ENCODE measurements around the gene FCRL2. TPM values are rescaled to one million over a fixed set of nuclear protein-coding genes. Genes with fewer than 3 reads are reported as not detected.

The FCRL2 gene
- total RNA-seq = not detected

- no peak within 1 kb of the TSS for H3K4me3 Mint-ChIP-seq
- no peak for DNase-seq
- H3K27ac Mint-ChIP-seq = no peak within 1 kb of the TSS
- H3K27me3 Mint-ChIP-seq (ENCODE audit: low read depth) = peaks cover 6% of the 10 kb centered on the region
- intact Hi-C loops (cut with micrococcal nuclease) = no loop called here
- no peaks in the 10 kb centered on the region for H3K9me3 Mint-ChIP-seq
- no peaks in the 10 kb centered on the region for H3K4me1 Mint-ChIP-seq (ENCODE audit: low read depth)
- H3K36me3 Mint-ChIP-seq (ENCODE audit: low read depth) = no peaks in the 10 kb centered on the region
- CTCF ChIA-PET = no interaction called here
These were observed at the start of gene FCRL2 for GRCh38 chr1:157776971-157777391. FCRL2 (minus strand) TSS chr1:157777132; CDS start chr1:157777073, 59 bp downstream.

- peaks cover 5% of the 10 kb centered on the region for H3K27me3 Mint-ChIP-seq (ENCODE audit: low read depth)
- no peaks in the 10 kb centered on the region for H3K9me3 Mint-ChIP-seq
- CTCF ChIA-PET = no interaction called here
- no peaks in the 10 kb centered on the region for H3K36me3 Mint-ChIP-seq (ENCODE audit: low read depth)
- no peak overlapping the region for H3K4me3 Mint-ChIP-seq
- DNase-seq = no peak
- intact Hi-C loops (cut with micrococcal nuclease) = no loop called here
- no peak overlapping the region for H3K27ac Mint-ChIP-seq
- H3K4me1 Mint-ChIP-seq (ENCODE audit: low read depth) = no peaks in the 10 kb centered on the region
These were observed 43.4 kb upstream of the FCRL2 start for GRCh38 chr1:157820299-157820698.

GRCh38 chr1:157819896-157820295 is 43.0 kb upstream of the FCRL2 start, which contains the start of gene FCRL1:
FCRL1 (minus strand) TSS chr1:157820120; CDS start chr1:157820037, 83 bp downstream.
- no peak within 1 kb of the TSS for H3K27ac Mint-ChIP-seq
- H3K9me3 Mint-ChIP-seq = peaks cover under 1% of the 10 kb centered on the region
- no peaks in the 10 kb centered on the region for H3K4me1 Mint-ChIP-seq (ENCODE audit: low read depth)
- CTCF ChIA-PET = no interaction called here
- H3K27me3 Mint-ChIP-seq (ENCODE audit: low read depth) = peaks cover 6% of the 10 kb centered on the region
- H3K4me3 Mint-ChIP-seq = no peak within 1 kb of the TSS
- no peak for DNase-seq
- intact Hi-C loops (cut with micrococcal nuclease) = no loop called here
- H3K36me3 Mint-ChIP-seq (ENCODE audit: low read depth) = no peaks in the 10 kb centered on the region

- no peak overlapping the region for H3K4me3 Mint-ChIP-seq
- H3K27me3 Mint-ChIP-seq (ENCODE audit: low read depth) = peaks cover 7% of the 10 kb centered on the region
- CTCF ChIA-PET = no interaction called here
- no peak for DNase-seq
- no peaks in the 10 kb centered on the region for H3K4me1 Mint-ChIP-seq (ENCODE audit: low read depth)
- intact Hi-C loops (cut with micrococcal nuclease) = no loop called here
- no peak overlapping the region for H3K27ac Mint-ChIP-seq
- H3K9me3 Mint-ChIP-seq = peaks cover 2% of the 10 kb centered on the region
- no peaks in the 10 kb centered on the region for H3K36me3 Mint-ChIP-seq (ENCODE audit: low read depth)
These were observed 42.3 kb upstream of the FCRL2 start for GRCh38 chr1:157819215-157819614.

GRCh38 chr1:157813269-157813668 is 36.3 kb upstream of the FCRL2 start:
- intact Hi-C loops (cut with micrococcal nuclease) = no loop called here
- Mint-ChIP-seq H3K36me3 (ENCODE audit: low read depth) (no peaks in the 10 kb centered on the region), H3K9me3 (peaks cover 18% of the 10 kb centered on the region), H3K27ac (no peak overlapping the region), H3K27me3 (ENCODE audit: low read depth) (peaks cover 7% of the 10 kb centered on the region), H3K4me1 (ENCODE audit: low read depth) (no peaks in the 10 kb centered on the region), H3K4me3 (no peak overlapping the region)
- DNase-seq = no peak
- CTCF ChIA-PET = no interaction called here

GRCh38 chr1:157806431-157807149 is 29.7 kb upstream of the FCRL2 start:
- intact Hi-C loops (cut with micrococcal nuclease) = no loop called here
- Mint-ChIP-seq H3K27me3 (ENCODE audit: low read depth) (peaks cover 4% of the 10 kb centered on the region), H3K4me1 (ENCODE audit: low read depth) (no peaks in the 10 kb centered on the region), H3K9me3 (no peaks in the 10 kb centered on the region), H3K36me3 (ENCODE audit: low read depth) (no peaks in the 10 kb centered on the region), H3K4me3 (no peak overlapping the region), H3K27ac (no peak overlapping the region)
- CTCF ChIA-PET = no interaction called here
- no peak for DNase-seq

GRCh38 chr1:157803851-157804250 is 26.9 kb upstream of the FCRL2 start:
- Mint-ChIP-seq H3K4me3 (no peak overlapping the region), H3K27ac (no peak overlapping the region), H3K9me3 (no peaks in the 10 kb centered on the region), H3K27me3 (ENCODE audit: low read depth) (peaks cover 4% of the 10 kb centered on the region), H3K4me1 (ENCODE audit: low read depth) (no peaks in the 10 kb centered on the region), H3K36me3 (ENCODE audit: low read depth) (no peaks in the 10 kb centered on the region)
- intact Hi-C loops (cut with micrococcal nuclease) = no loop called here
- DNase-seq = no peak
- CTCF ChIA-PET = no interaction called here

GRCh38 chr1:157799996-157800395 is 23.1 kb upstream of the FCRL2 start:
- Mint-ChIP-seq H3K36me3 (ENCODE audit: low read depth) (no peaks in the 10 kb centered on the region), H3K4me3 (no peak overlapping the region), H3K4me1 (ENCODE audit: low read depth) (no peaks in the 10 kb centered on the region), H3K27ac (no peak overlapping the region), H3K27me3 (ENCODE audit: low read depth) (peaks cover 2% of the 10 kb centered on the region), H3K9me3 (no peaks in the 10 kb centered on the region)
- intact Hi-C loops (cut with micrococcal nuclease) = no loop called here
- CTCF ChIA-PET = no interaction called here
- no peak for DNase-seq

GRCh38 chr1:157798211-157798610 is 21.3 kb upstream of the FCRL2 start:
- intact Hi-C loops (cut with micrococcal nuclease) = no loop called here
- no peaks in the 10 kb centered on the region for H3K36me3 Mint-ChIP-seq (ENCODE audit: low read depth)
- CTCF ChIA-PET = no interaction called here
- H3K9me3 Mint-ChIP-seq = peaks cover 6% of the 10 kb centered on the region
- no peaks in the 10 kb centered on the region for H3K27me3 Mint-ChIP-seq (ENCODE audit: low read depth)
- H3K4me3 Mint-ChIP-seq = no peak overlapping the region
- H3K27ac Mint-ChIP-seq = no peak overlapping the region
- no peak for DNase-seq
- no peaks in the 10 kb centered on the region for H3K4me1 Mint-ChIP-seq (ENCODE audit: low read depth)

- Mint-ChIP-seq H3K4me1 (ENCODE audit: low read depth) (no peaks in the 10 kb centered on the region), H3K4me3 (no peak overlapping the region), H3K36me3 (ENCODE audit: low read depth) (no peaks in the 10 kb centered on the region), H3K9me3 (no peaks in the 10 kb centered on the region), H3K27me3 (ENCODE audit: low read depth) (peaks cover 8% of the 10 kb centered on the region), H3K27ac (no peak overlapping the region)
- intact Hi-C loops (cut with micrococcal nuclease) = no loop called here
- CTCF ChIA-PET = no interaction called here
- no peak for DNase-seq
These were observed 8.3 kb upstream of the FCRL2 start for GRCh38 chr1:157785248-157785647.

GRCh38 chr1:157784801-157785200 is 7.9 kb upstream of the FCRL2 start:
- Mint-ChIP-seq H3K27me3 (ENCODE audit: low read depth) (peaks cover 8% of the 10 kb centered on the region), H3K36me3 (ENCODE audit: low read depth) (no peaks in the 10 kb centered on the region), H3K4me1 (ENCODE audit: low read depth) (no peaks in the 10 kb centered on the region), H3K27ac (no peak overlapping the region), H3K4me3 (no peak overlapping the region), H3K9me3 (no peaks in the 10 kb centered on the region)
- DNase-seq = no peak
- intact Hi-C loops (cut with micrococcal nuclease) = no loop called here
- CTCF ChIA-PET = no interaction called here

- Mint-ChIP-seq H3K27ac (no peak overlapping the region), H3K36me3 (ENCODE audit: low read depth) (no peaks in the 10 kb centered on the region)
- CTCF ChIA-PET = no interaction called here
These were observed 6.0 kb upstream of the FCRL2 start for GRCh38 chr1:157782931-157783330.

GRCh38 chr1:157781048-157781447 is 4.1 kb upstream of the FCRL2 start:
- Mint-ChIP-seq H3K4me3 (no peak overlapping the region), H3K27ac (no peak overlapping the region), H3K36me3 (ENCODE audit: low read depth) (no peaks in the 10 kb centered on the region), H3K27me3 (ENCODE audit: low read depth) (peaks cover 11% of the 10 kb centered on the region), H3K4me1 (ENCODE audit: low read depth) (no peaks in the 10 kb centered on the region), H3K9me3 (no peaks in the 10 kb centered on the region)
- intact Hi-C loops (cut with micrococcal nuclease) = no loop called here
- CTCF ChIA-PET = no interaction called here
- DNase-seq = no peak

More at GRCh38 chr1:157782931-157783330, 6.0 kb upstream of the FCRL2 start:
- Mint-ChIP-seq H3K4me3 (no peak overlapping the region), H3K9me3 (no peaks in the 10 kb centered on the region), H3K27me3 (ENCODE audit: low read depth) (peaks cover 11% of the 10 kb centered on the region), H3K4me1 (ENCODE audit: low read depth) (no peaks in the 10 kb centered on the region)
- intact Hi-C loops (cut with micrococcal nuclease) = no loop called here
- DNase-seq = no peak

All from activated naive CD4-positive, alpha-beta T cell treated with anti-CD3 and anti-CD28 coated beads for 36 hours (primary cell).